CD1c-positive myeloid dendritic cell (primary cell): Measurements from ENCODE around the gene PPM1L.

Experiments used
- DNase-seq: peaks from one replicate; pipeline ENCODE4 v3.0.0-alpha.2; 2016; ENCODE audit errors: extremely low spot score

Gene PPM1L

DNA sequence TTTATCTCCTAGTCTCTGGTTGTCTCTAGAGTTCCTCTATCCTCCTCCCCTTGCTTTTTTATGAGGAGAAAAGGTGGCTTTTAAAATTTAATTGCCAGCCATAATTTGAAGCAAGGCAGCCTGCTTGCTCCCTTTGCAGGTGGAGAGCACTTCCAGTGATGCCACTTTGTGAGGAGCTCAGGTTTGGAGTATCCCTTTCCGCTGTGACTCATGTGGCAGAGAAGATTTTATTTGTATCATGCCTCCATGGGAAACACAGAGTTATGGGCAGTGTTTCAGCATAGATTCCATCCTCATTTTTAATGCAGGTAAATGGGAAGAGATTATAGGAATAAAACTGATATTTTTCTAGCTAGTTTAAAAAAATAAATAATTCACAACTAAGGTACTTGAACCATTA lies 7.0 kb downstream of the PPM1L start:
- no peak for DNase-seq

DNA sequence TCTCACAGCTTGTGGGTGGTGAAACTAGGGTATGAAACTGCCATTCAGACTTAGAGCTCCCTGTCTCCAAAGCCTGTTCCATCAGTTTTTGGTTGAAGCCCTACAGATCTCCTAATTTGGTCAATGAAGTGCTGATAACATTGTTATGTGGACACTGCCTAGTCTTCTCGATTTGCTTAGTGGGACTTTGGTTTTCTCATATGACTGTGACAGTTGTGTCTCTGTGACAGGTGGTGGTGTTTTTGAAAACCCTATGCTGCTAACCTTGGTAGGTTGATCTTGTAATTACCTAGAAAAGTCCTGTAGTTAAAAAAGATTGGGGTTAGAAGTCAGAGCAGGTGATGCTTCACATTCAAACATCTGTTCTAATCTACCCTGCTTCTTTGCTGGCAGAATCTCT lies 9.2 kb downstream of the PPM1L start:
- no peak for DNase-seq

DNA sequence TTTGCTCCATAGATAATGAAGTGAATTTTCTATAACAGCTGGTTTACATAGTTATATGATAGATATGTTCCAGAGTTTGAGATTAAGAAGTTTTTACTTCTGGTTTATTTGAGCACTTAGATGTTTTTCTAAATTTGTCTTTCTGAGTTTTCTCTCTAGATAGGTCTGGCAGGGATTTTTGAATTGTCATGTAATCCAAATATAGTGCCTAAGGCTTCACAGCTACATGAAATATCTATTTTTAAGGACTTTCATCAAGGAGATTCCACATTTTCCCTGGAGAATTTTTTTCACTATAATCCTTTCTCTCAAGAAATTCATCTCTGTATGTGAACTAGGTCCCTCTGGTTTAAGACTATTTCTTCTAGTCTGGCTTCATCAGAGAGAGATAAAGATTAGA lies 12.0 kb downstream of the PPM1L start:
- DNase-seq, result no peak

DNA sequence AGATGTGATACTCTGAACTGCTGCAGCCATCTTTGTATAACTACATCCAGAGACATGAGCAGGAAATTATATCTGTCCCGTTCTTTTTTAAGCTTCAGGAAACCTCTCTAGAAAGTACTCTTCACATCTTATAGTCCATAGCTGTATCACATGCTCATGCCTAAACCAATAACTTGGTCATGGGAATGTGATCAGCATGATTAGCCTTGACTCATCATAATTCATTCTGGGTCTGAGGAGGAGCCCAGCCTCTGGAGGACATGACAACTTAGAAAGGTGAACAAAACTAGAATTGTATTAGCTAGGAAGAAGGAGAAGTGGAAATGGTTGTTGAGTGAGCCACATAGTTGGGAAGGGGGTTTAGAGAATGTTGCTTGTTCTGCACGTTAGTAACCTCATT lies 12.9 kb downstream of the PPM1L start:
- DNase-seq, result no peak

DNA sequence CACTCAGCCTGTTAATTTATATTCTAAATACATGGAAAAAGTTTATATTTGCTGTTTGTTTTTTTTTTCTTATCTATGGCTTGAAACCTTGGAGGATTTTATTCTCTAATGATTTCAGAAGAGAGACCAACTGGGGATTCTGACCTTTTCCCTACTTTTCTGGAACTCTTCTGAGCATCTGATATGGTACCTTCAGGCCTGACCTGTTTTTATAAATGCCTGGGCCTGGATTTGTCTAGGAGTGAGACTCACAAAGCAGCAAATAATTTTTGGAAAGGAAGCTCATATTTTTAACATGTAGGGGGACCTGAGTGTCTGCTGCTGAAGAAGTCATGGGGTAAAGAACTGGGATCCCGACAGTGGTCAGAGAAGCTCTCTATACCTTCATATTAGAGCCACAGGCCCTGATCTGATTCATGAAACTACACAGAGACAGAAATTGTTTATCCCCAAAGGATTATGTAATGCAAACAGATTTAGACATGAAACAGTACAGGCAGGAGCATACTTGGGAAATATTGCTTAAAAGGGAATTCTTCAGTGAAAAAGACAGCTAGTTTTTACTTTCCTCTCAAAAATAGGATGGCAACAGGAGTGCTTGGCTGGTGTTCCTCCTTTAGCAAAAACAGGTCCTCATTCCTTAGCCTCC lies 15.9 kb downstream of the PPM1L start:
- no peak for DNase-seq

DNA sequence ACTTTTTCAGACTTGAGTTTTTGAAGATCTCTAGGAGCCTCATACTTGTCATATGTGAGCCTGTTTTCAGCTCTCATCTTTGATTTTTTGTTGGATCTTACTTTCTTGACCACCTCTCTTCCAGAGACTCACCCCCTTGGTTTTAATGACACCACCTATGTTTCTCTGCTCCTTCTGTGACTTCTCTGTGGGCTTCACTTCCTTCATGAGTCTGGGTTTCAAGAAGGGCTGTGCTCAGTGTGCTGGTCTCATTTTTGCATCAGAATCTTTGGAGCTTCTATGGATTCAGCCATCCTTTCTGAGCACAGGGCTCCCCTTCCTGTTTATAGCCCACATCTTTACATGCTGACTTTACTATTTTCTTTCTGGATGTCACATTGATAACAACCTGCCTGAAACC lies 17.7 kb downstream of the PPM1L start:
- DNase-seq, result no peak

DNA sequence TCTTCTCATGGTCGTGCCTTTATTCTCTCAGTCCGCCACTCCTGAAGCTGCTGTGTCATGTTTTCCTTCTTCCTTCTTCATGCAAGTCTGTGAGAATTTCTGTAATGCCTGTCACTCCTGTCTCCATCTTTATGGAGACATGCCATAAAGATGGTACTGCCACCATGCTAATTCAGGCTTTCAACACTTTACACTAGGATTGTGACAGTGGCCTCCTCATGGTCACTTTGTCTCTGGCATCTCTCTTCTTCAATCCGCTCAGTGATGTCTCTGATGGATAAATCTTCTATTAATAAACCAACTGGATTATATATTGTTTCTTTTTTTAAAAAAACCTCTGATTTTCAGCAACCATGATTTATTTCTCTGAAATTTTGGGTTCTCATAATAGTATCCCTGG lies 18.1 kb downstream of the PPM1L start:
- DNase-seq, result no peak

DNA sequence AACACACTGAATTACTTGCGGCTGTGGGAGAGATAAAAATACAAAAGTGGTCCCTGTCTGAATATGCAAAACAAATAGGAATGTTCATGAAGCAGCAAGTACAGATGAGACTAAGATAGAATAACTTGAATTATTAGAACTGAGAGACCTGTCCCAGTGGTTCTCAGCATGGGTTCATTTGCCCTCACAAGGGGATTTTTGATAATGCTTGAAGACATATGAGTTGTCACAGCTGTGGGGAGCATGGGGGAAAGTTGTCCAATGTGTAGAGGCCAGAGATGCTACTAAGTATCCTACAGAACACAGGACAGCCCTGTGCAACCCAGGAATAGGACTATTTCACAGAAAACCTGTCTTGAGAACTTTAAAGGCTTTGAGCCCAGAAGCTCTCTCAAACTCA lies 22.4 kb downstream of the PPM1L start:
- DNase-seq, result no peak

DNA sequence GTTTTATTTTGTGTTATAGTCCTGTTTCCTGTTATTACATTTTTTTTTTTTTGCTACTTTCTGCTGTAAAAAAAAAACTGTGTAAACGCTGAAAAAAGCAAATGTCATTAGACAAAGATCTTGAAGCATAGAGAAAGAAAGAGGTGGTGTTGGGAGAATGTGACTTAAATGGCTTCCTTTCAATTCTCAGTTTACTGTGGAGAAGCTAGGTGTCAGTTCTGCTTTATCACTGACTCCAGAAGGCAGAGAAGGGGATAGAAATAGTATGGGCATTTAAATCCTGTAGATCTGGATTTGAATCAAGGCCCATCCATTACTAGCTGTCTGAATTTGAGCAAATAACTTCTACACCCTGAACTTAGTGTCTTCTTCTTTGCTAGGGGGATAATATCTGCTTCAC lies 23.0 kb downstream of the PPM1L start:
- DNase-seq, result peak; percentile 13

DNA sequence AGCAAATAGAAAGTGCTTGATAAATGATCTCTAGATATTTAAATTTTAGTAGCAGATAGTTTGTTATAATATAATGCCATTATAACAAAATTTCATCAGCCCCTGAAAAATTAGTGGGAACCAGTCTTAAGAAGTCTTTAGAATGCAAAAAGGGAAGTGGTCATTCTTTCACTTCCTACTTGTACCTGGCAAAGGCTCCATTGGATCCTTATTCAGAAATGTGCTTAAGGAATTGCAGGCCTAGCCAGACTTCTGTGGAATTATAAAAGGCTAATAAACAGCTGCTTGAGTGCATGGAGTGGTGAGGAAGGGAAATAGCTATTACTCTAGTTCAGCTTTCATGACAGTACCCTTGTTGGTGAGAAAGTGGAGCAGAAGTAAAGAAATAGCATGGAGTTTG lies 24.2 kb downstream of the PPM1L start:
- DNase-seq, result peak; percentile 85

DNA sequence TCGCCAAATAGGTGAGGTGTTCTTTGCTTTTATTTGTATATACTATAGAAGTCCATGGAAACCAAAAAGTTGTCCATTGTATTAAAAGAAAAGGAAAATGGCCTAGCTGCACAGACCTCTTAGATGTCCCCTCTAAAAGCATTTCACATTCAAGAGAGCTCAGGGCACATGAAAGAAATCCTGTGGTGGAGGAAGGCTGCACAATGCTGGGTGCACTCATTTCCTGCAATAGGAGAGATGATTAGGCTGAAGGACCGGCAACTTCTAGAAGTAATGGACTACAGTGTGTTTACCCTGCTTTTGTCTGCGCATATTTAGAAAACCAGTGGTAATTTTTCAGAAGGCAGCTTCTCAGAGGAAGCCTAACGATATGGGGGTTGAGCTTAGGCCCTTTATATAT lies 25.4 kb downstream of the PPM1L start:
- no peak for DNase-seq

DNA sequence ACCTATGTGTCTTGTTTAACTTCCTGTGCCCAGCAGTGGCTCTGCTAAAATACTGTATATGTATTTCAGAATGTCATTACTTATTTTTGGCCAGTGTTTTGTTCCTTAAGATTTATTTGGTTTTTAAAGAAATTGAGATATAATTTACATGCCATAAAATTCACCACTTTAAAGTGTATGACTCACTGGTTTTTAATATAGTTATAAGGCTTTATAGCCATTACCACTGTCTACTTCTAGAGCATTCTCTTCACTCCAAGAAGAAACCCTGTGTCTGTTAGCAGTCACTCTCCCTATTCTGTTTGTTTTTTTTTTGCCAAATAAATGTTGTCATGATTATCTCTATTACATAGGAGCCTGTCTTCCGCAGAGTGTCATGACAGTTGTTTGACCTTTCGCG lies 25.8 kb downstream of the PPM1L start:
- DNase-seq, result no peak

DNA sequence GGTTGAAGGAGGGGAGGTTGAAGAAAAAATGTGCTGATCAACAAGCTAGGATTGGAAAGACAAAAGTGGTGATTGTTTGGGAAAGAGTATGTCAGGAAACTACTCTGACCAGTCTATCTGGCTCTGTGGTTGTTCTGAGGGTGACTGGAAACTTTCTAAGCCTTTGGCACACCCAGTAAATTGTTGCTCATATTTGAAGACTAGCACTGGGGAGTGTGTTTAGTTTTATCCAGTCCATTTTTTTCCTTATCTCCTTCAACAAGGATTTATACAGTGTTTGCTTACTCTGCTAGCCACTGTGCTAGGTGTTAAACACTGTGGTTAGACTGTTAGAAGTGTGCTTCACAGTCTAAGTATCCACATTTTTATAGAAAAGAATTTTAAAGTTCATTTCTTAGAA lies 28.8 kb downstream of the PPM1L start:
- DNase-seq, result no peak

DNA sequence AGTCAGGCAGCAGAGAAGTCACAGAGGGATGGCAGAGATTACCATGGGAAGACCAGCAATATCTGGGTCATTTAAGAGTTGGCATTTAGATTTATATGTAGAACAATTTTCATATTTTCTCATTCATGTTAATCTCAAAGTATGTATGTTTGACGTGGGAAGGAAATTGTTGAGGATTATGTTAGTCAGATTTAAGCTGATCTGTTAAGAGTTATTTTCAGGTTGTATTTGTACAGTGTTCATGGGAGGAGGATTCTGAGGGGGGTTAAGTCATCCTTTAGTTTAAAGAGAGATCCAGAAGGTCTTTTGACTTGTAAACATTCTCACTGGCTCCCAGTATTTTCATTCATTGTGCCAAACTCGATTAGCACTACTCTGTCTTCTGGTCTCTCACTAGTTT lies 34.7 kb downstream of the PPM1L start:
- DNase-seq, result no peak

DNA sequence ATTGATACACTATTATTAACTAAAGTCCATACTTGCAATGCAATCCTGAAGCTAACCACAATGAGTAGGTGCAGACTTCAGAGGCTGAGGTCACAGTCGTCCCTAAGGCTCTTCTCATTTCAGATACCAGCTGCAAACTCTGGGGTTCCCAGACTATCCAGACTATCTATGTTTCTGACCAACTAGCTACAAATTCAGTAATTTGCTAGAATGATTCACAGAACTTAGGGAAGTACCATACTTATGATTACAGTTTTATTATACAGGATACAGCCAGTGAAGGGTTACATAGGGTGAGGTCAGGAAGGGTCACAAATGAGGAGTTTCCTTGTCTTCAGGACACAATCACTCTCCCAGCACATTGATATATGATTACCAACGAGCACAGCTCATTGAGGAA lies 36.5 kb downstream of the PPM1L start:
- DNase-seq, result no peak

DNA sequence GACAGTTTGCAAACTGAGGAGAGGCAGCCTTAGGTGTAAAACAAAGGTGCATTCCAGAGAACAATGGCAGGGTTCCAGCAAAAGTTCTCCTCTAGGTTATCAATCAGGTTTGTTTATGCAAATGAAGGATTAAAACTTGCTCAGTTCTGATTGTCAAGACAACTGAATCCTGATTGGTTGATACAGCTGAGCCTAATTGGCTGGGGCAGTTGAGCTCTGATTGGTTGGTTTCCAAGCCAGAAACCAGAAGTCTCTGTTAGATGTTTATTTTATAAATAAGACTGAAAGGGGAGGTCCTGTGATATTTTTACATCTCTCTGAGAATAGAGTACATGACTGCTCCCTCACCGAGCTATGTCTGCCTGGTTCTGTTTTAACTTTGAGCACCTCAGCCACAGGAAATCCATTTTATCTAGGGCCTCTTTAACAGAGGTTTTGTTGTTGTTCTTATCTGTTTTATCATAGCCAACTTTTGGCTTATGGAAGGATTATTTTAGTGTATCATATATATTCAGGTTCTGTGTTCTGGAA lies 37.8 kb downstream of the PPM1L start:
- no peak for DNase-seq

DNA sequence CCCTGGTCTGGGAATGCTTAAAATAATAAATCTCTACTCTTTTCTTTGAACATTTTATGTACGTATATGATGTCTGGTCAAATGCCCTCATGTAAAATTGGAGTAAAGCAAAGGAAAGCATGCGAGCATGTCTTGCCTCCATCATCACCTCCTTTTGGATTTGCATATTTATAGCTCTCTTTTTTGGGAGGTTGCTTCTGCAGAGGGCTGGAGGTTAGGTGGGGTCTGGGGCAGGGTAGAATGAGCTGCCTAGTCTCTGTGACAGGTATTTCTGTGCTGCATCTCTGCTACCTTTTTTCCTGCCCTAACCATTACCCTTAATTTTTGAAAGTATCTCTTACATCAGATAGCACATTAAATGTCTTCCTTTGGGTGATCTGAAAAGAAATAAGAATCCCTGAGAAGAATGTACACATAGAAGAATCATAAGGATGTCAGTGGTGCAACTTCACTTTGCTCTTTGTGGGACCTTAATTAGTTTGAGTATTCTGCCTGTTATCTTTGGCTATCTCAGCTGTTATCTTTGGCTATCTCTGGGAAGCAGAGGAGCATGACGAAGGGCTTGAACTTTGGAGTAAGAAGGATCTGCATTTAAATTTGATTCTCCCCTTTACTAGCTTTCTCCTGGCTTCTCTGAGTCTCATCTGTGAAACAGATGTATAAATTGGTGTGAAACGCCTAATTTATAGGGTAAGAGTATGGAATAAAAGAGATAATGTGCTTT lies 40.2 kb downstream of the PPM1L start:
- no peak for DNase-seq

DNA sequence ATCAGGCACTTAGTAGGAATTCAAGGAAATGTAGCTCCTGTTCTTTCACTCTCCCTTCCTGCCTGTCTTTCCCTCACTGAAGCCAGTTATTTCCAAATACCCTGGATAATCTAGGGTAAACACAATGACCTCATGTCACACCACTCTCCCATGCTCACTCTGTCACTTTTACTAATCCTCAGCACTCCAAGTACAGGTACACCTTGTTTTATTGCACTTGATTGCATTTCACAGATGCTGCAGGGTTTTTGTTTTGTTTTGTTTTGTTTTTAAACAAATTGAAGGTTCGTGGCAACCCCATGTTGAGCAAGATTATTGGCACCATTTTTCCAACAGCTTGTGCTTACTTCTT lies 40.8 kb downstream of the PPM1L start:
- DNase-seq, result no peak

DNA sequence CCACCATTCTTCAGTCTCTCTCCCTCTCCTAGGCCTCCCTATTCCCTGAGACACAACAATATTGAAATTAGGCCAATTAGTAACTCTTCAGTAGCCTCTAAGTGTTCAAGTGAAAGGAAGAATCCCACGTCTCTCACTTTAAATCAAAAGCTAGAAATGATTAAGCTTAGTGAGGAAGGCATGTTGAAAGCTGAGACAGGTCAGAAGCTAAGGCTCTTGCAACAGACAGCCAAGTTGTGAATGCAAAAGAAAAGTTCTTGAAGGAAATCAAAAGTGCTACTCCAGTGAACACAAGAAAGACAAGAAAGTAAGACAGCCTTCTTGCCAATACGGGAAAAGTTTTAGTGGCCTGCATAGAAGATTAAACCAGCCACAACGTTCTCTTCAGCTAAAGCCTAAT lies 41.3 kb downstream of the PPM1L start:
- no peak for DNase-seq

DNA sequence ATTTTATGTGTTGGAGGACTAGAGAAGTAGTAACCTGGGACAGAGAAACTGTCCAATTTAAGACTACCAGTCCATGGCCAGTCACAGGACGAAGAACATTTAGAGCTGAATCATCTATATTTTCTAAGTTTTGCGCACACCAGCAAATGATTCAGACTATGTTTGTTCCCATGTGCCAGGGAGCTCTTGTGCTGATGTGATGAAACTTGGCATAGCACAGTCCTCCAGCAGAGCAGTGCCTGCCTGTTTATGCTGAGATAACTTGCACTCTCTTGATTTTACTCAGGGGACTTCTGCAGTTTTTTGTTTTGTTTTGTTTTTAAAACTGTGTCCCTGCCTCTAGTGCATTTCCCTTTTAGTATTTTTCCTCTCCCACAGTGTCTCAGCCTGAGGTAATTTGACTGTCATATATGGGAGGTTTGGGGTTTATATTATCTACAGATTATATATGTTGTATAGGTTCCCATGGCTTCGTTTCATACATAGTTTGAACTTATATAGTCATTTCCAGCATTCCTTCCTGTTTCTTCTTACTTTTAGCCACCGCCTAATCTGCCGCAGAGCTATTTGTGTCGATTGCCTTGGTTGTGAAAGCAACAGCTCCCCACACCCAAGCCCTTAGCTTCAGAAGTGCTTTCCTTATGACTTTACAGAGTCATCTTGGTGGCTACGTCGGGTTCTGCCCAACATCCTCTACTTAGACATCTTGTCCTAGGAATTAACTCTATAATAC lies 45.5 kb downstream of the PPM1L start:
- peak; percentile 83 for DNase-seq

DNA sequence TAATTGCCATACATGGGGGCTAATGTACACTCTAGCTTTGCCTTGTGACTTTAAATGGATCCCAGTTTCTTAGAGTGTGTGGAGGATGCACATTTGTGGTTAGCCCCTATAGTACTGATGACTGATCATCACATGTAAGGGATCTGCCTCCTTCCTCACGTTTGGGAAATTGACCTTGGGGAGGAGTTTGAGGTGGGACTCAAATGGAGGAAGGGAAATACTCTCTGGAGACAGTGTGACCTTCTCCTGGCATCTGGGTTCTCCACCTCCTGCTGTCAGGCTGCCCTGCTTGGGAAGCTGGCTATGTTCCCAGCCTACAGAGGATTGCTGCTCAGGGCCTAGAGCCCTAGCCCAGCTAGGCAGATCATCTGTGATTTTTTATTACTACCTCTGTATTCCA lies 48.7 kb downstream of the PPM1L start:
- peak; percentile 38 for DNase-seq

DNA sequence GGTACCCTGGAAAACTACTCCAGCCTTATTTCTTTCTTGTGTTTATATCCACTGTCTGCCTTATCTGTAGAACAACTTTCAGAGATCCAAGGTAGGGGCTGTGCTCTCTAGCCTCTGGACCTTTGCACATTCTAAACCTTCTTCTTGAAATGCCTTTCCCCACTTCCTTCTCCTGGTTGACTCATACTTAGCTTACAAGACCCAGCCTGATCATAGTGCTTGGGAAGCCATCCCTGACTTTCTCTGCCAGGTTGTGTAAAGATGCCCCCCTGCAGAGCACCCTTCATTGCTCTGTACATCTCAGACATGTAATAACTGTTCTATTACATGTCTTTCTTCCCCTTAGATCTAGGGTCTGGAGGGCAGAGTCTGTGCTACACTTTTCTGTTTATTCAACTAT lies 50.1 kb downstream of the PPM1L start:
- DNase-seq, result no peak

DNA sequence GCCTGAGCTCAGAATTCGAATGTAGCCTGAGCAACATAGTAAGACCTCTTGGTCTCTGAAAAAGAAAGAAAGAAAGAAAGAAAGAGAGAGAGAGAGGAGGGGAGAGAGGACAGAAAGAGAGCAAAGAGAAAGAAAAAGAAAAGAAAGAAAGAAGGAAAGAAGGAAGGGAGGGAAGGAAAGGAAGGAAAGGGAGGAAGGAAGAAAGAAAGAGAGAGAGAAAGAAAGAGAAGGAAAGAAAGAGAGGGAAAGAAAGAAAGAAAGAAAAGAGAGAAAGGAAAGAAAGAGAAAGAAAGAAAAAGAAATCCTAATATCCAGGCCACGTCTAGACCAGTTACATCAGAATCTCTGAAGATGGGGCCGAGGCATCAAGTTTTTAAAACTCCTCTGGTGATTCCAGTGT lies 50.7 kb downstream of the PPM1L start:
- no peak for DNase-seq
